UCSD-AML1 (cell line): ENCODE data around the gene SLC8A3.

ENCODE experiments used
- DNase-seq: peaks from one replicate; lab custom pipeline; 2025; ENCODE audit not compliant: unreplicated experiment; lab: John Stamatoyannopoulos, UW

The SLC8A3 gene

GRCh38 chr14:70177081-70177800 lies 11.5 kb downstream of the SLC8A3 start:
- no peak for DNase-seq

GRCh38 chr14:70173569-70173968 lies 15.2 kb downstream of the SLC8A3 start:
- DNase-seq, result no peak

- no peak for DNase-seq
These were observed 17.0 kb downstream of the SLC8A3 start for GRCh38 chr14:70171726-70172125.

GRCh38 chr14:70170976-70171375 lies 17.8 kb downstream of the SLC8A3 start:
- DNase-seq, result no peak

- no peak for DNase-seq
These were observed 20.3 kb downstream of the SLC8A3 start for GRCh38 chr14:70168406-70168805.

GRCh38 chr14:70166530-70167203 lies 22.1 kb downstream of the SLC8A3 start:
- DNase-seq, result no peak

- DNase-seq, result no peak
These were observed 26.4 kb downstream of the SLC8A3 start for GRCh38 chr14:70162358-70162757.

GRCh38 chr14:70156592-70156991 lies 32.2 kb downstream of the SLC8A3 start:
- no peak for DNase-seq

- DNase-seq, result no peak
These were observed 36.0 kb downstream of the SLC8A3 start for GRCh38 chr14:70152704-70153103.

- no peak for DNase-seq
These were observed 36.7 kb downstream of the SLC8A3 start for GRCh38 chr14:70152081-70152480.

- DNase-seq, result no peak
These were observed 39.1 kb downstream of the SLC8A3 start for GRCh38 chr14:70149596-70150165.

- no peak for DNase-seq
These were observed 39.7 kb downstream of the SLC8A3 start for GRCh38 chr14:70148911-70149595.

GRCh38 chr14:70148351-70148750 lies 40.4 kb downstream of the SLC8A3 start:
- DNase-seq, result no peak

- no peak for DNase-seq
These were observed 44.7 kb downstream of the SLC8A3 start for GRCh38 chr14:70144046-70144445.

- no peak for DNase-seq
These were observed 45.4 kb downstream of the SLC8A3 start for GRCh38 chr14:70143306-70143705.

- DNase-seq, result no peak
These were observed 48.1 kb downstream of the SLC8A3 start for GRCh38 chr14:70140614-70141013.

GRCh38 chr14:70139384-70139783 lies 49.4 kb downstream of the SLC8A3 start:
- no peak for DNase-seq

GRCh38 chr14:70137788-70138187 lies 51.0 kb downstream of the SLC8A3 start:
- no peak for DNase-seq

GRCh38 chr14:70133461-70133860 lies 55.3 kb downstream of the SLC8A3 start:
- no peak for DNase-seq

GRCh38 chr14:70130482-70130881 lies 58.3 kb downstream of the SLC8A3 start:
- no peak for DNase-seq

GRCh38 chr14:70127186-70127585 lies 61.6 kb downstream of the SLC8A3 start:
- DNase-seq, result no peak

- DNase-seq, result no peak
These were observed 65.0 kb downstream of the SLC8A3 start for GRCh38 chr14:70123796-70124195.
